Measurements from ENCODE around the gene GZMM. TPM values are rescaled to one million over a fixed set of nuclear protein-coding genes. Genes with fewer than 3 reads are reported as not detected.

GZMM gene
- total and polyA plus RNA-seq, 12 donors = 0.35 to 2.4 (median 1.2) TPM; not detected in 4

- Histone ChIP-seq H3K27me3 (no peaks in the 10 kb centered on the region), H3K27ac (no peak overlapping the region), H3K4me1 (replicated peaks in 1 of 2) (peaks cover 9 to 29% of the 10 kb centered on the region in 2 donors), H3K4me3 (peak overlapping the region in 3 of 4 donors; percentile 84 to 98 (median 88)), H3K36me3 (replicated peaks in 1 of 2) (no peaks in the 10 kb centered on the region), H3K9me3 (replicated peaks in 1 of 3) (no peaks in the 10 kb centered on the region)
- 63 to 71% (median 66%) methylated on average over 24 to 32 of the region's 32 CpGs for WGBS, 4 donors
- intact Hi-C loops (cut with DNase I) = no loop called here
- peak in 2 of 7 donors; percentile 27 to 34 for DNase-seq
- no peak for TF ChIP-seq CTCF (IDR thresholded peaks at IDR 0.05)
- no peak for TF ChIP-seq POLR2A (IDR thresholded peaks at IDR 0.05)
Observed at GRCh38 chr19:508204-509150, 35.4 kb upstream of the GZMM start.

GRCh38 chr19:510606-511100, 33.2 kb upstream of the GZMM start:
- H3K27ac ChIP-seq = peak overlapping the region in 2 of 5 donors; percentile 53 to 74

GRCh38 chr19:511101-511851, 32.6 kb upstream of the GZMM start:
- DNase-seq = peak in 3 of 7 donors; percentile 13 to 76 (median 45)
- whole genome bisulfite sequencing, 4 donors = 55 to 78% (median 63%) methylated on average over 16 to 30 of the region's 30 CpGs
- H3K36me3 ChIP-seq (replicated peaks in 1 of 2) = no peaks in the 10 kb centered on the region
- no peak overlapping the region for H3K4me3 ChIP-seq
- intact Hi-C loops (cut with DNase I) = no loop called here
- H3K27ac ChIP-seq = peak overlapping the region in 2 of 5 donors; percentile 53 to 74
- TF ChIP-seq POLR2A (IDR thresholded peaks at IDR 0.05) (no peak), CTCF (IDR thresholded peaks at IDR 0.05) (no peak)
- H3K9me3 ChIP-seq (replicated peaks in 1 of 3) = no peaks in the 10 kb centered on the region
- H3K27me3 ChIP-seq = no peaks in the 10 kb centered on the region
- peaks cover 8 to 26% of the 10 kb centered on the region in 2 donors for H3K4me1 ChIP-seq (replicated peaks in 1 of 2)

More at GRCh38 chr19:510606-511100, 33.2 kb upstream of the GZMM start:
- H3K27me3 ChIP-seq = no peaks in the 10 kb centered on the region
- H3K9me3 ChIP-seq (replicated peaks in 1 of 3) = no peaks in the 10 kb centered on the region
- 14 to 30% (median 18%) methylated on average over 1 to 21 of the region's 21 CpGs for WGBS, 4 donors
- DNase-seq = peak; percentile 69 to 92 (median 81)
- peaks cover 9 to 29% of the 10 kb centered on the region in 2 donors for H3K4me1 ChIP-seq (replicated peaks in 1 of 2)
- TF ChIP-seq POLR2A (IDR thresholded peaks at IDR 0.05) (no peak), CTCF (IDR thresholded peaks at IDR 0.05) (peak; percentile 77 to 98 (median 92))
- no peak overlapping the region for H3K4me3 ChIP-seq
- H3K36me3 ChIP-seq (replicated peaks in 1 of 2) = no peaks in the 10 kb centered on the region
- intact Hi-C loops (cut with DNase I) = no loop called here

Data from adrenal gland (tissue), 12 donors.